A549 (cell line): ENCODE data around the gene PRR19. TPM values are rescaled to one million over a fixed set of nuclear protein-coding genes. Genes with fewer than 3 reads are reported as not detected.

Experiments used
- ATAC-seq, 2 experiments: fragments of 200-7000 bp in 1 of 2; fragments of >200 bp in 1 of 2; cut with Nextera tagmentation in 1 of 2; cut with Tn5 transposase in 1 of 2; 3 replicates each; pipeline versions ENCODE4 v1.8.0 to v1.9.1; 2018 to 2020; ENCODE audit warnings: mild to moderate bottlenecking in 1 of 2, moderate library complexity in 1 of 2
- CTCF ChIA-PET: fragments of 300-600 bp; sonication (Branson Sonifier 250); formaldehyde crosslinking; extraction: SDS; loops from one replicate; lab custom pipeline; 2021; ENCODE audit warnings: antibody characterized with exemption, inconsistent platforms; lab: Yijun Ruan, JAX
- POLR2A ChIA-PET: fragments of 350-600 bp; formaldehyde crosslinking; extraction: SDS; loops from one replicate; lab custom pipeline; 2021; ENCODE audit warnings: antibody characterized with exemption, inconsistent platforms; lab: Yijun Ruan, JAX
- DNase-seq, 2 experiments: peaks; one replicate each; pipeline versions ENCODE4 v3.0.0 to v3.0.0-alpha.2; 2011 to 2016; ENCODE audit warnings: low read depth in 1 of 2, low spot score in 1 of 2
- FAIRE-seq: peaks from 2 replicates; lab custom pipeline; 2011; peaks lifted over from hg19 to GRCh38; lab: Jason Lieb, UNC
- H3K27ac ChIP-seq, 2 experiments: fragments of >200 bp; sonication (Bioruptor Twin); formaldehyde crosslinking; 3 replicates each; pipeline ENCODE4 v1.5.1; 2016 to 2017
- H3K4me1 ChIP-seq: fragments of >200 bp; sonication (Bioruptor Twin); formaldehyde crosslinking; 3 replicates; pipeline ENCODE4 v1.6.1; 2016
- H3K4me2 ChIP-seq: fragments of >200 bp; sonication (Bioruptor Twin); formaldehyde crosslinking; 3 replicates; pipeline ENCODE4 v1.6.1; 2016
- H3K4me3 ChIP-seq: fragments of >200 bp; sonication (Bioruptor Twin); formaldehyde crosslinking; 3 replicates; pipeline ENCODE4 v1.5.1; 2016
- H3K9me3 ChIP-seq: fragments of >200 bp; sonication (Bioruptor Twin); formaldehyde crosslinking; 3 replicates; pipeline ENCODE4 v1.6.1; 2016
- BCL3 ChIP-seq: fragments of >200 bp; sonication (Bioruptor Twin); formaldehyde crosslinking; IDR thresholded peaks from 3 replicates; pipeline ENCODE4 v1.6.1; 2016
- CHD2 ChIP-seq: fragments of 150-350 bp; IDR thresholded peaks from 2 replicates; pipeline ENCODE4 v1.6.1; 2014; ENCODE audit warnings: low read length; ENCODE audit not compliant: partially characterized antibody
- CTCF ChIP-seq: fragments of >200 bp; sonication (Bioruptor Twin); formaldehyde crosslinking; IDR thresholded peaks from 3 replicates; pipeline ENCODE4 v1.5.1; 2016
- ELK1 ChIP-seq: fragments of 150-350 bp; IDR thresholded peaks from 2 replicates; pipeline ENCODE4 v1.6.1; 2014; ENCODE audit warnings: low read depth, mild to moderate bottlenecking, low read length
- FOSB ChIP-seq: fragments of 250-450 bp; sonication (Bioruptor Pico); IDR thresholded peaks from 2 replicates; pipeline ENCODE4 v1.5.0; 2020; ENCODE audit warnings: mild to moderate bottlenecking, moderate library complexity
- GATA3 ChIP-seq: IDR thresholded peaks from 2 replicates; pipeline ENCODE4 v1.6.1; 2012; ENCODE audit warnings: borderline replicate concordance
- HDAC2 ChIP-seq: fragments of 200-600 bp; sonication (generic); IDR thresholded peaks from 2 replicates; pipeline ENCODE4 v1.6.1; 2016
- HEYL ChIP-seq: fragments of 250-450 bp; sonication (Bioruptor Pico); IDR thresholded peaks from 2 replicates; pipeline ENCODE4 v1.8.0; 2021; ENCODE audit warnings: mild to moderate bottlenecking, moderate library complexity
- HMGXB4 ChIP-seq: fragments of 250-450 bp; sonication (Bioruptor Pico); IDR thresholded peaks from 2 replicates; pipeline ENCODE4 v1.5.0; 2021; ENCODE audit warnings: mild to moderate bottlenecking, moderate library complexity, borderline replicate concordance
- HOXA7 ChIP-seq: fragments of 250-450 bp; sonication (Bioruptor Pico); IDR thresholded peaks from 2 replicates; pipeline ENCODE4 v1.5.0; 2020; ENCODE audit warnings: mild to moderate bottlenecking, moderate library complexity
- MAX ChIP-seq: IDR thresholded peaks from 2 replicates; pipeline ENCODE4 v1.6.1; 2012
- MAZ ChIP-seq: fragments of 150-350 bp; IDR thresholded peaks from 2 replicates; pipeline ENCODE4 v1.6.1; 2014; ENCODE audit warnings: antibody characterized with exemption, low read depth, low read length, borderline replicate concordance
- NFE2L2 ChIP-seq: fragments of 150-350 bp; conservative IDR thresholded peaks from 2 replicates; pipeline ENCODE4 v1.6.1; 2014; ENCODE audit warnings: low read length
- NPAS2 ChIP-seq: fragments of 250-450 bp; sonication (Bioruptor Pico); IDR thresholded peaks from 2 replicates; pipeline ENCODE4 v1.8.0; 2022; ENCODE audit warnings: mild to moderate bottlenecking, moderate library complexity, borderline replicate concordance
- POLR2A ChIP-seq: IDR thresholded peaks from 2 replicates; pipeline ENCODE4 v1.6.1; 2012; ENCODE audit warnings: mild to moderate bottlenecking, low read length
- RAD21 ChIP-seq, 2 experiments: fragments of >200 bp in 1 of 2; sonication (Bioruptor Twin) in 1 of 2; formaldehyde crosslinking in 1 of 2; IDR thresholded peaks in 1 of 2; conservative IDR thresholded peaks in 1 of 2; 2 replicates in 1 of 2; 3 replicates in 1 of 2; pipeline ENCODE4 v1.6.1; 2012 to 2018; ENCODE audit warnings: inconsistent platforms in 1 of 2
- RARB ChIP-seq: fragments of 250-450 bp; sonication (Bioruptor Pico); IDR thresholded peaks from 2 replicates; pipeline ENCODE4 v1.8.0; 2021; ENCODE audit warnings: mild to moderate bottlenecking, moderate library complexity
- RCOR1 ChIP-seq: fragments of 150-350 bp; IDR thresholded peaks from 2 replicates; pipeline ENCODE4 v1.6.1; 2014; ENCODE audit warnings: antibody characterized with exemption, low read length, low read depth
- REST ChIP-seq: fragments of 200-600 bp; sonication (generic); IDR thresholded peaks from 2 replicates; pipeline ENCODE4 v1.6.1; 2016; ENCODE audit warnings: antibody characterized with exemption, mild to moderate bottlenecking, moderate library complexity
- SMC3 ChIP-seq: fragments of >200 bp; sonication (Bioruptor Twin); formaldehyde crosslinking; IDR thresholded peaks from 3 replicates; pipeline ENCODE4 v1.6.1; 2018; ENCODE audit warnings: inconsistent platforms
- ZC3H11A ChIP-seq: fragments of 450-650 bp; IDR thresholded peaks from 2 replicates; pipeline ENCODE4 v1.6.1; 2014; ENCODE audit warnings: antibody characterized with exemption, mild to moderate bottlenecking
- ZNF302 ChIP-seq: fragments of 250-450 bp; sonication (Bioruptor Pico); IDR thresholded peaks from 2 replicates; pipeline ENCODE4 v1.9.0; 2021; ENCODE audit warnings: inconsistent platforms, mild to moderate bottlenecking, moderate library complexity
- WGBS: methylation state at CpG from one replicate; pipeline ENCODE4 v1.1.6; 2017; ENCODE audit errors: missing lambda C conversion rate; 5-methylcytosine and 5-hydroxymethylcytosine counted together
- polyA plus RNA-seq, 4 experiments: library from polyadenylated mRNA; depleted of rRNA in 3 of 4; stranded (reverse); fragments of >200 nt; fragmentation: RNase III in 1 of 4; extraction: RNeasy Plus Mini Kit Qiagen cat#74134 plus additional on column Dnase treatment in 1 of 4; gene quantifications; 2 replicates in 3 of 4; 3 replicates in 1 of 4; pipeline ENCODE4 v1.2.3, GENCODE V29; 2011 to 2017

PRR19 gene
- polyA plus RNA-seq, 2 of the 4 experiments (the other 2 are of a cell fraction) = 1.1 to 4.5 TPM

DNA sequence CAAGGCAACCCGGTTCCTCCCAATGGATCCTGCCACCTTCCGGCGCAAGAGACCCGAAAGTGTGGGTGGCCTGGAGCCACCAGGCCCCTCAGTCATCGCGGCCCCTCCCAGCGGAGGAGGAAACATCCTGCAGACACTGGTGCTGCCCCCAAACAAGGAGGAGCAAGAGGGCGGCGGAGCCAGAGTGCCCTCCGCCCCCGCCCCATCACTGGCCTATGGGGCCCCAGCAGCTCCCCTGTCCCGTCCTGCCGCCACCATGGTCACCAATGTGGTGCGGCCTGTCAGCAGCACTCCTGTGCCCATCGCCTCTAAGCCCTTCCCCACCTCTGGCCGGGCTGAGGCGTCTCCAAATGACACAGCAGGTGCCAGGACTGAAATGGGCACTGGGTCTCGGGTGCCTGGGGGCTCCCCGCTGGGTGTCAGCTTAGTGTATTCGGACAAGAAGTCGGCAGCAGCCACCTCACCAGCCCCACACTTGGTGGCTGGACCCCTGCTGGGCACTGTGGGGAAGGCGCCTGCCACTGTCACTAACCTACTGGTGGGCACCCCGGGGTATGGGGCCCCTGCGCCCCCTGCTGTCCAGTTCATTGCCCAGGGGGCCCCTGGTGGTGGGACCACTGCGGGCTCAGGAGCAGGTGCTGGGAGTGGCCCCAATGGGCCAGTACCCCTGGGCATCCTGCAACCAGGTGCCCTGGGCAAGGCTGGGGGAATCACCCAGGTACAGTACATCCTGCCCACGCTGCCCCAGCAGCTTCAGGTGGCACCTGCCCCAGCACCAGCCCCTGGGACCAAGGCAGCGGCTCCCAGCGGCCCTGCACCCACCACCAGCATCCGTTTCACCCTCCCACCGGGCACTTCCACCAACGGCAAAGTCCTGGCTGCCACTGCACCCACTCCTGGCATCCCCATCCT is 11.2 kb upstream of the PRR19 start:
- H3K9me3 ChIP-seq = no peaks in the 10 kb centered on the region
- 79% methylated on average over 28 of the region's 31 CpGs for WGBS
- POLR2A ChIA-PET = no interaction called here
- H3K27ac ChIP-seq = no peak overlapping the region
- CTCF ChIA-PET = interaction anchor here (0.8 to 23.7 kb wide), 14 partner anchors 10 to 177 kb away, joined by 3 to 616 read pairs (median 4); partner anchors contain the start of genes CIC, DEDD2, GSK3A and PAFAH1B3
- TF ChIP-seq RAD21 (conservative IDR thresholded peaks at IDR 0.05 in 1 of 2, IDR thresholded peaks at IDR 0.05 in 1 of 2) (peak; percentile 76 to 78; a peak in 4 of 5 replicates), FOSB (CRISPR knock-in tag) (no peak), NPAS2 (CRISPR knock-in tag) (no peak), NFE2L2 (no peak), REST (no peak), MAZ (peak; percentile 87), CTCF (peak; percentile 88), HMGXB4 (CRISPR knock-in tag) (no peak), SMC3 (peak; percentile 81), MAX (peak; percentile 53; the same call in 1 of the 2 replicates)
- no peak overlapping the region for H3K4me3 ChIP-seq
- FAIRE-seq (no peak), ATAC-seq (peak; percentile 48 to 83), DNase-seq (peak; percentile 79 to 95)
- H3K4me1 ChIP-seq = peaks cover 16% of the 10 kb centered on the region
- no peak overlapping the region for H3K4me2 ChIP-seq

DNA sequence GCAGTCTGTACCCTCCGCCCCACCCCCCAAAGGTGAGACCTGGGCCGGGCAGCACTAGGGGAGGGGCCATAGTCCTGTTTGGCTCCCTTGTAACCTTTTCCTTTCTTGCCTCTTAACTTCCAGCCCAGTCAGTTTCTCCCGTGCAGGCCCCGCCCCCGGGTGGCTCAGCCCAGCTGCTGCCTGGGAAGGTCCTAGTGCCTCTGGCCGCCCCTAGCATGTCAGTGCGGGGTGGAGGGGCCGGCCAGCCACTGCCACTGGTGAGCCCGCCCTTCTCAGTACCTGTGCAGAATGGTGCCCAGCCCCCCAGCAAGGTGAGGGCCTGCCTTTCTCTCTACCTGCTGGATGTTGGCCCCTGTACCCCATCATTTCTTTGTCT is 10.5 kb upstream of the PRR19 start:
- ATAC-seq (peak in 1 of 2 experiments; percentile 14; a peak in 3 of 6 replicates), DNase-seq (no peak), FAIRE-seq (no peak)
- Histone ChIP-seq H3K27ac (no peak overlapping the region), H3K9me3 (no peaks in the 10 kb centered on the region), H3K4me2 (no peak overlapping the region), H3K4me1 (peaks cover 10% of the 10 kb centered on the region), H3K4me3 (no peak overlapping the region)
- ChIA-PET CTCF (interaction anchor here (0.5 to 23.7 kb wide), 12 partner anchors 9 to 209 kb away, joined by 3 to 616 read pairs (median 4); partner anchors contain the start of genes CIC, DEDD2, GSK3A and PAFAH1B3), POLR2A (no interaction called here)
- WGBS = 69% methylated on average over 9 of the region's 9 CpGs
- no peak for TF ChIP-seq HOXA7 (CRISPR knock-in tag)
- no peak for TF ChIP-seq MAZ
- no peak for TF ChIP-seq GATA3
- no peak for TF ChIP-seq HEYL (CRISPR knock-in tag)
- no peak for TF ChIP-seq CTCF
- TF ChIP-seq ZC3H11A = no peak
- TF ChIP-seq RARB (CRISPR knock-in tag) = no peak
- no peak for TF ChIP-seq ZNF302
- no peak for TF ChIP-seq POLR2A
- no peak for TF ChIP-seq CHD2
- no peak for TF ChIP-seq HDAC2
- no peak for TF ChIP-seq FOSB (CRISPR knock-in tag)
- no peak for TF ChIP-seq RCOR1
- TF ChIP-seq ELK1 = no peak
- TF ChIP-seq BCL3 = no peak
